HepG2 (cell line): ENCODE results near the gene TIMM44. TPM values are rescaled to one million over a fixed set of nuclear protein-coding genes. Genes with fewer than 3 reads are reported as not detected.

Experiments used
- ATAC-seq: fragments of 200-7000 bp; cut with Tn5 transposase; 3 replicates; pipeline ENCODE4 v1.9.1; 2020; ENCODE audit warnings: mild to moderate bottlenecking, moderate library complexity
- BruUV-seq: library from RNA; stranded (reverse); fragments of 400-500 nt; replicated peaks from 2 replicates; lab custom pipeline; 2021; lab: Mats Ljungman, UMichigan
- CTCF ChIA-PET: fragments of 300-600 bp; formaldehyde crosslinking; extraction: SDS; loops from one replicate; lab custom pipeline; 2021; ENCODE audit warnings: low total read pairs, inconsistent platforms, low intra/inter-chr PET ratio; lab: Yijun Ruan, JAX
- POLR2A ChIA-PET: fragments of 350-600 bp; sonication (Branson Sonifier 250); formaldehyde crosslinking; loops from one replicate; lab custom pipeline; 2020; ENCODE audit warnings: antibody characterized with exemption, inconsistent platforms; lab: Yijun Ruan, JAX
- DNase-seq: peaks from one replicate; pipeline ENCODE4 v3.0.0-alpha.2; 2015; ENCODE audit warnings: low spot score
- FAIRE-seq: peaks from 3 replicates; lab custom pipeline; 2011; peaks lifted over from hg19 to GRCh38; lab: Jason Lieb, UNC
- H2AFZ ChIP-seq: one replicate; pipeline ENCODE4 v1.6.1; 2011; ENCODE audit warnings: low read length, inconsistent platforms
- H3K27ac ChIP-seq: fragments of 300-600 bp; 3 replicates; pipeline ENCODE4 v1.8.0; 2011; ENCODE audit warnings: mixed run types, mild to moderate bottlenecking, mixed read lengths, low read length, inconsistent platforms; ENCODE audit not compliant: insufficient read depth; ENCODE audit errors: extremely low read length
- H3K27me3 ChIP-seq, 2 experiments: fragments of 200-600 bp in 1 of 2; 2 replicates in 1 of 2; 3 replicates in 1 of 2; pipeline versions ENCODE4 v1.6.0 to v1.8.0; 2011; ENCODE audit warnings: low read length in 2 of 2, mild to moderate bottlenecking in 2 of 2, moderate library complexity in 2 of 2, inconsistent platforms in 1 of 2; ENCODE audit not compliant: insufficient read depth in 2 of 2, control insufficient read depth in 1 of 2
- H3K36me3 ChIP-seq, 2 experiments: fragments of 200-600 bp in 1 of 2; replicated peaks in 1 of 2; 2 replicates in 1 of 2; 3 replicates in 1 of 2; pipeline versions ENCODE4 v1.5.1 to v1.8.0; 2011; ENCODE audit warnings: low read length in 2 of 2, inconsistent platforms in 1 of 2; ENCODE audit not compliant: insufficient read depth in 2 of 2, control insufficient read depth in 1 of 2
- H3K4me1 ChIP-seq: 2 replicates; pipeline ENCODE4 v1.5.1; 2012; ENCODE audit warnings: low read length, inconsistent platforms; ENCODE audit not compliant: insufficient read depth
- H3K4me2 ChIP-seq: 2 replicates; pipeline ENCODE4 v1.6.0; 2011; ENCODE audit warnings: low read depth, low read length, inconsistent platforms
- H3K4me3 ChIP-seq, 3 experiments: fragments of 200-600 bp in 1 of 3; sonication (generic), shearing (Covaris generic) in 1 of 3; replicated peaks in 1 of 3; 2 replicates each; pipeline ENCODE4 v1.5.1; 2011 to 2016; ENCODE audit warnings: low read length in 3 of 3, inconsistent platforms in 2 of 3, low read depth in 2 of 3, mild to moderate bottlenecking in 2 of 3, control low read depth in 1 of 3, mixed read lengths in 1 of 3; ENCODE audit not compliant: insufficient read depth in 1 of 3
- H3K79me2 ChIP-seq: one replicate; pipeline ENCODE4 v1.6.1; 2011; ENCODE audit warnings: low read length, inconsistent platforms; ENCODE audit not compliant: insufficient read depth
- H3K9ac ChIP-seq: 2 replicates; pipeline ENCODE4 v1.6.0; 2011; ENCODE audit warnings: mild to moderate bottlenecking, low read depth, low read length, inconsistent platforms; ENCODE audit not compliant: insufficient read depth
- H3K9me3 ChIP-seq: 2 replicates; pipeline ENCODE4 v1.5.1; 2012; ENCODE audit warnings: mild to moderate bottlenecking, low read length
- H4K20me1 ChIP-seq: 2 replicates; pipeline ENCODE4 v1.6.0; 2011; ENCODE audit warnings: inconsistent platforms, mild to moderate bottlenecking, low read length, moderate library complexity; ENCODE audit not compliant: insufficient read depth
- BRF2 ChIP-seq: sonication (generic); formaldehyde crosslinking; IDR thresholded peaks from 2 replicates; pipeline ENCODE4 v1.8.1; 2022; ENCODE audit warnings: mild to moderate bottlenecking, missing genetic modification reagents
- FOXP4 ChIP-seq: sonication (generic); formaldehyde crosslinking; IDR thresholded peaks from 2 replicates; pipeline ENCODE4 v1.4.0; 2020; ENCODE audit warnings: missing genetic modification reagents
- KDM1A ChIP-seq: IDR thresholded peaks from 2 replicates; pipeline ENCODE4 v1.6.1; 2016; ENCODE audit warnings: missing compliant biosample characterization
- MAX ChIP-seq: IDR thresholded peaks from 2 replicates; pipeline ENCODE4 v1.6.1; 2012; ENCODE audit warnings: inconsistent platforms
- PCBP1 ChIP-seq: fragments of 200-400 bp; formaldehyde crosslinking; IDR thresholded peaks from 2 replicates; pipeline ENCODE4 v1.6.1; 2017; ENCODE audit warnings: mild to moderate bottlenecking, low read depth, low read length, borderline replicate concordance
- ZBTB20 ChIP-seq: sonication (generic); formaldehyde crosslinking; IDR thresholded peaks from 2 replicates; pipeline ENCODE4 v1.8.1; 2023; ENCODE audit warnings: missing genetic modification reagents, low read depth, mild to moderate bottlenecking, borderline replicate concordance
- ZNF792 ChIP-seq: IDR thresholded peaks from 2 replicates; pipeline ENCODE4 v1.6.1; 2016
- WGBS: methylation state at CpG from one replicate; pipeline ENCODE4 v1.1.6; 2017; ENCODE audit warnings: low lambda C conversion rate; 5-methylcytosine and 5-hydroxymethylcytosine counted together
- in situ Hi-C: cut with HindIII; loops from 2 replicates; pipeline ENCODE4 v1.10.0; 2017; ENCODE audit warnings: low pct_unique_long_range_greater_than_20kb; ENCODE audit not compliant: extremely low pct_ligation_motif_present
- intact Hi-C: fragments of 100-400 bp; cut with micrococcal nuclease; formaldehyde crosslinking; loops from one replicate; pipeline ENCODE4 v1.10.0; 2022; ENCODE audit not compliant: unreplicated experiment
- polyA plus RNA-seq, 8 experiments: library from polyadenylated mRNA; depleted of rRNA in 3 of 8; stranded (reverse) in 7 of 8; unstranded in 1 of 8; fragments of >200 nt; fragmentation: Illumina TruSeq in 4 of 8; extraction: Trizol in 4 of 8; gene quantifications; 2 replicates each; pipeline versions ENCODE4 v1.2.1 to v1.2.3, GENCODE V29; 2011 to 2016; ENCODE audit warnings: low read depth in 4 of 8, missing spikeins in 1 of 8, mixed read lengths in 1 of 8; ENCODE audit not compliant: insufficient read depth in 1 of 8
- total RNA-seq, 5 experiments: library from RNA; depleted of rRNA; stranded (reverse); fragments of >200 nt; fragmentation: Illumina TruSeq; extraction: Trizol; gene quantifications; 2 replicates each; pipeline ENCODE4 v1.2.3, GENCODE V29; 2016; ENCODE audit warnings: low read depth in 1 of 5

The TIMM44 gene
- total and polyA plus RNA-seq, 2 of the 13 experiments (the other 11 are each of a cell fraction or from before 2014, with no cell fraction given) = 42.9 to 72.6 TPM

DNA sequence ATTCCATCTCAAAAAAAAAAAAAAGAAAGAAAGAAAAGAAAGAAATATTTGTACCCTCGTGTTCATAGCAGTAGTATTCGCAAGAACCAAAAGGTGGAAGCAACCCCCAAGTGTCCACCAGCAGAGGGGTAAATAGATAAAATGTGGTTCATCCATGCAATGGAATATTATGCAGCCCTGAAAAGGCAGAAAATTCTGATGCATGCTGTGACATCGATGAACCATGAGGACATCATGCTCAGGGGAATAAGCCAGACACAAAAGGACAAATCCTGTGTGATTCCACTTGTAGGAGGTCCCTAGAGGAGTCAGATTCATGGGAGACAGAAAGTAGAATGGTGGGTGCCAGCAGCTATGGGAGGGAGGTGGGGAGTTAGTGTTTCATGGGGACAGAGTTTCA, 61.6 kb downstream of the TIMM44 start (continued):
- no peak for TF ChIP-seq BRF2 (CRISPR knock-in tag)
- TF ChIP-seq KDM1A (CRISPR knock-in tag) = no peak
- TF ChIP-seq FOXP4 (CRISPR knock-in tag) = no peak
- no peak for TF ChIP-seq ZNF792
- no peak for TF ChIP-seq ZBTB20 (CRISPR knock-in tag)
- TF ChIP-seq, all 625 proteins: peak for 0

DNA sequence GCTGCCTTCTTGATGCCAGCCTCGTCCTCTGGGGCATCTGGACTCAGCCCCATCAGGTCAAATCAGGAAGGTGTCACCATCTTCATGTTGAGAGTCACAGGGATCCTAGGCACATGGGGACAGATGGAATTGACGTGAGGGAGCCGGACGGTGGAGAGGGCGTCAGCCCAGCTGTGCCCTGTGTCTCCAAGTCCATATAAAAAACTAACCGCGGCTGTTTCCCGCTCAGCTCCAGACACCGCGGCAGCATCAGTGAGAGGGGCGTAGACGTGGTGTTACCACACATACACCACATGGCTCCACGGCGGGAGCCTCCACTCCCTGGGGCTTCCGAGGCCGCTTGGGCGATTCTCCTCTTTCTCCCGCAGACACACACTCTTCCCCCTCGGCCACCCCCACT, 63.6 kb downstream of the TIMM44 start:
- Histone ChIP-seq H3K4me3 (peak overlapping the region in 1 of 3 experiments; percentile 43; a peak in 1 of 6 replicates), H3K4me1 (peaks cover 27% of the 10 kb centered on the region), H3K4me2 (peak overlapping the region; percentile 45; the same call in 1 of the 2 replicates), H4K20me1 (no peaks in the 10 kb centered on the region), H3K36me3 (no peaks in the 10 kb centered on the region), H3K27ac (no peak overlapping the region), H3K9me3 (no peaks in the 10 kb centered on the region), H3K9ac (no peak overlapping the region), H3K79me2 (no peaks in the 10 kb centered on the region), H3K27me3 (peaks cover 0 to 2% of the 10 kb centered on the region in 2 experiments; a peak in 2 of 5 replicates), H2AFZ (no peak overlapping the region)
- TF ChIP-seq PCBP1 (no peak), MAX (peak; percentile 46; the same call in 1 of the 2 replicates)
- ATAC-seq (peak; percentile 58), DNase-seq (no peak), FAIRE-seq (no peak)
- no TSS peak for BruUV-seq
- intact Hi-C loops (loop anchor here (10.0 kb wide), 1 partner anchor 1145 kb away; the partner anchor contains the start of genes GPR108 and TRIP10), in situ Hi-C loops (no loop called here)
- CTCF ChIA-PET = no interaction called here
- POLR2A ChIA-PET = interaction anchor here (1.0 to 1.7 kb wide), 5 partner anchors 8 to 18 kb away, joined by 3 to 5 read pairs (median 3); partner anchors contain the start of gene LRRC8E
- WGBS = 57% methylated on average over 18 of the region's 19 CpGs
